CD14-positive monocyte (primary cell): ENCODE results near the gene ZXDC. TPM values are rescaled to one million over a fixed set of nuclear protein-coding genes. Genes with fewer than 3 reads are reported as not detected.

ENCODE experiments used
- DNase-seq, 3 donors: peaks; one replicate each; pipeline ENCODE4 v3.0.0-alpha.2; 2011 to 2022
- H2AFZ ChIP-seq: 2 replicates; pipeline ENCODE4 v1.6.0; 2012; ENCODE audit warnings: mild to moderate bottlenecking, low read depth, low read length, inconsistent platforms; ENCODE audit not compliant: insufficient read depth, poor library complexity, severe bottlenecking
- H3K27ac ChIP-seq, 2 donors: 1 replicate in 1 of 2; 2 replicates in 1 of 2; pipeline ENCODE4 v1.5.1; 2012 to 2013; ENCODE audit warnings: low read length in 2 of 2, control low read depth in 1 of 2, inconsistent platforms in 1 of 2, low read depth in 1 of 2, mild to moderate bottlenecking in 1 of 2
- H3K27me3 ChIP-seq, 2 donors: one replicate each; pipeline versions ENCODE4 v1.6.0 to v1.6.1; 2011 to 2013; ENCODE audit warnings: low read length in 2 of 2; ENCODE audit not compliant: control insufficient read depth in 2 of 2, insufficient read depth in 2 of 2
- H3K36me3 ChIP-seq, 2 donors: replicated peaks in 1 of 2; 1 replicate in 1 of 2; 2 replicates in 1 of 2; pipeline versions ENCODE4 v1.5.1 to v1.6.1; 2012 to 2013; ENCODE audit warnings: low read length in 2 of 2, control low read depth in 1 of 2, inconsistent platforms in 1 of 2, mild to moderate bottlenecking in 1 of 2; ENCODE audit not compliant: insufficient read depth in 2 of 2, control insufficient read depth in 1 of 2
- H3K4me1 ChIP-seq, 2 donors: 1 replicate in 1 of 2; 2 replicates in 1 of 2; pipeline versions ENCODE4 v1.5.1 to v1.6.1; 2012 to 2013; ENCODE audit warnings: low read length in 2 of 2, control low read depth in 1 of 2, inconsistent platforms in 1 of 2, mild to moderate bottlenecking in 1 of 2, moderate library complexity in 1 of 2; ENCODE audit not compliant: insufficient read depth in 2 of 2, control insufficient read depth in 1 of 2
- H3K4me2 ChIP-seq: replicated peaks from 2 replicates; pipeline ENCODE3; 2012; ENCODE audit warnings: low read length, moderate library complexity, mild to moderate bottlenecking; ENCODE audit not compliant: poor library complexity, severe bottlenecking; ENCODE audit errors: extremely low read depth
- H3K4me3 ChIP-seq, 3 experiments: fragments of 200-600 bp in 1 of 3; sonication (generic) in 1 of 3; replicated peaks in 1 of 3; 1 replicate in 2 of 3; 2 replicates in 1 of 3; pipeline ENCODE4 v1.5.1; 2011 to 2013; ENCODE audit warnings: low read length in 3 of 3, mild to moderate bottlenecking in 3 of 3, control low read depth in 2 of 3, low read depth in 2 of 3, inconsistent platforms in 1 of 3, moderate library complexity in 1 of 3
- H3K79me2 ChIP-seq: 2 replicates; pipeline ENCODE4 v1.6.0; 2012; ENCODE audit warnings: mild to moderate bottlenecking, control low read depth, inconsistent platforms, low read length, moderate library complexity; ENCODE audit not compliant: insufficient read depth
- H3K9ac ChIP-seq: 2 replicates; pipeline ENCODE4 v1.6.0; 2017; ENCODE audit warnings: low read length, mild to moderate bottlenecking; ENCODE audit not compliant: insufficient read depth, poor library complexity, severe bottlenecking
- H3K9me3 ChIP-seq, 2 donors: replicated peaks in 1 of 2; 1 replicate in 1 of 2; 2 replicates in 1 of 2; pipeline versions ENCODE4 v1.5.1 to v1.6.1; 2012 to 2013; ENCODE audit warnings: low read length in 2 of 2, control low read depth in 1 of 2; ENCODE audit not compliant: control insufficient read depth in 1 of 2, insufficient read depth in 1 of 2
- H4K20me1 ChIP-seq: 2 replicates; pipeline ENCODE4 v1.6.0; 2012; ENCODE audit warnings: mild to moderate bottlenecking, low read length, control low read depth, moderate library complexity; ENCODE audit not compliant: insufficient read depth
- H3K27ac Mint-ChIP-seq, 7 donors: one replicate each; pipeline ENCODE4 v1.8.0; 2020; ENCODE audit warnings: mild to moderate bottlenecking in 7 of 7, mixed read lengths in 7 of 7, moderate library complexity in 6 of 7, inconsistent platforms in 2 of 7
- H3K27me3 Mint-ChIP-seq, 3 donors: one replicate each; pipeline ENCODE4 v1.8.0; 2021 to 2022; ENCODE audit warnings: low read depth in 3 of 3, mild to moderate bottlenecking in 3 of 3, mixed read lengths in 3 of 3, moderate library complexity in 3 of 3, inconsistent platforms in 1 of 3
- H3K36me3 Mint-ChIP-seq, 2 donors: one replicate each; pipeline ENCODE4 v1.8.0; 2020; ENCODE audit warnings: mixed read lengths in 2 of 2, inconsistent platforms in 1 of 2, mild to moderate bottlenecking in 1 of 2
- H3K4me1 Mint-ChIP-seq: one replicate; pipeline ENCODE4 v1.8.0; 2020; ENCODE audit warnings: mild to moderate bottlenecking, mixed read lengths
- H3K4me3 Mint-ChIP-seq, 2 donors: one replicate each; pipeline ENCODE4 v1.8.0; 2020; ENCODE audit warnings: mild to moderate bottlenecking in 2 of 2, mixed read lengths in 2 of 2, moderate library complexity in 1 of 2
- H3K9me3 Mint-ChIP-seq, 7 donors: one replicate each; pipeline ENCODE4 v1.8.0; 2020 to 2022; ENCODE audit warnings: mixed read lengths in 7 of 7, mild to moderate bottlenecking in 6 of 7, moderate library complexity in 6 of 7, inconsistent platforms in 2 of 7
- CTCF ChIP-seq: fragments of 200-600 bp; IDR thresholded peaks from one replicate; pipeline ENCODE4 v1.8.0; 2022; ENCODE audit warnings: antibody characterized with exemption, mild to moderate bottlenecking
- WGBS: methylation state at CpG from one replicate; pipeline ENCODE4 v1.1.5; 2013; ENCODE audit warnings: missing lambda C conversion rate; ENCODE audit not compliant: insufficient coverage; 5-methylcytosine and 5-hydroxymethylcytosine counted together
- intact Hi-C, 2 donors: fragments of 100-400 bp; cut with micrococcal nuclease; formaldehyde crosslinking; loops; one replicate each; pipeline versions ENCODE4 v1.15.0 to v1.15.1; 2023
- polyA plus RNA-seq, 3 donors: library from polyadenylated mRNA; depleted of rRNA in 1 of 3; unstranded in 2 of 3; stranded (reverse) in 1 of 3; fragments of 300-500 nt in 2 of 3; fragments of >200 nt in 1 of 3; fragmentation: Illumina TruSeq in 2 of 3; gene quantifications; 1 replicate in 2 of 3; 2 replicates in 1 of 3; pipeline ENCODE4 v1.2.3, GENCODE V29; 2012 to 2021

The ZXDC gene
- polyA plus RNA-seq, 3 donors = 6.3 to 44.8 (median 9.7) TPM

DNA sequence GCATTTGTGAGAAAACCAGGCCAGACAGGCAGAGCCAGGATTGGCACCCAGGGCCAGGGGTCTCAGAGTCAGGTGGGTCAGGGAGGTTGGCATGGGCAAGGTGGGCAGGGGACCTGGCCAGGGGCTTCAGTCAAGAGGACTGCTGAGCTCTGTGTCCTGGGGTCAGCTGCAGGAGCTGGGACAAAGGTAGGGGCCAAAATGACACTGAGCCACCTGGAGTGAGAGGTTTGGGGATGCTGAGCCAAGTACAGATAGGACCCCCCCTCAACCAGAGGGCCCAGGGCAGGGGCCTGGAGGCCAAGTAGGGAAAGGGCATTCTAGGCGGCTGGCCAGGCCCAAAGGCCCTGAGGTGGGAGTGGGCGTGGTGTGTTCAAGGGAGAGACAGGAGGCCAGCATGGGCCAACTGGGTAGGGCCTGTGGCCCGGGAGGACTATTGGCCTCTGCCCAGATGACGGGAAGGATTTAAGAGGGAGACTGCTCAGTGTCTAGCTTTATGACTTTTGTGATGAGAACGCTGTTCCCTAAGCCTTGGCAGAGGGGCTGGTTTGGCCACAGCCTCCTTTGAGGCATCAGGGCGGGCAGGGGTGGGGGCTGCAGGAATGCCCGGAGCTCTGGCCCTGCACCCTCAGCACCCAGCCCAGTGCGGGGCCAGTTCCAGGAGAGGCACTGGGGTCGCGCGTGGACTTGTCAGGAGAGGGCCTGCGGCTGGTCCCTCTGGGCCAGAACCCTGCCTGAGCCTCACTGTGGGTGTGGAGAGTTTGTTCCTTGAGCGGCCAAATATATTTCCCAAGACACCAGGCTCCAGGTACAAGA lies 77.9 kb downstream of the ZXDC start:
- Histone ChIP-seq H3K4me2 (no peak overlapping the region), H3K4me1 (peaks cover 5 to 6% of the 10 kb centered on the region in 2 donors), H3K9ac (no peak overlapping the region), H3K79me2 (no peaks in the 10 kb centered on the region), H4K20me1 (no peaks in the 10 kb centered on the region), H2AFZ (no peak overlapping the region), H3K27ac (no peak overlapping the region), H3K27me3 (peaks cover 16 to 36% of the 10 kb centered on the region in 2 donors), H3K36me3 (no peaks in the 10 kb centered on the region), H3K4me3 (no peak overlapping the region), H3K9me3 (peaks cover 20 to 37% of the 10 kb centered on the region in 2 donors)
- no peak overlapping the region for H3K4me3 Mint-ChIP-seq
- H3K4me1 Mint-ChIP-seq = peaks cover 7% of the 10 kb centered on the region
- peaks cover 0 to 2% of the 10 kb centered on the region in 2 donors for H3K36me3 Mint-ChIP-seq
- no peak for TF ChIP-seq CTCF
- peaks cover 38 to 44% (median 39%) of the 10 kb centered on the region in 3 donors for H3K27me3 Mint-ChIP-seq
- H3K27ac Mint-ChIP-seq = peak overlapping the region in 2 of 7 donors; percentile 45 to 54
- H3K9me3 Mint-ChIP-seq = peaks cover 19 to 43% (median 31%) of the 10 kb centered on the region in 7 donors
- 93% methylated on average over 5 of the region's 13 CpGs for WGBS
- DNase-seq = no peak
- intact Hi-C loops = loop anchor here in 1 of 2 donors (10.0 kb wide), 1 partner anchor 473 kb away; no protein-coding TSS in a partner anchor

DNA sequence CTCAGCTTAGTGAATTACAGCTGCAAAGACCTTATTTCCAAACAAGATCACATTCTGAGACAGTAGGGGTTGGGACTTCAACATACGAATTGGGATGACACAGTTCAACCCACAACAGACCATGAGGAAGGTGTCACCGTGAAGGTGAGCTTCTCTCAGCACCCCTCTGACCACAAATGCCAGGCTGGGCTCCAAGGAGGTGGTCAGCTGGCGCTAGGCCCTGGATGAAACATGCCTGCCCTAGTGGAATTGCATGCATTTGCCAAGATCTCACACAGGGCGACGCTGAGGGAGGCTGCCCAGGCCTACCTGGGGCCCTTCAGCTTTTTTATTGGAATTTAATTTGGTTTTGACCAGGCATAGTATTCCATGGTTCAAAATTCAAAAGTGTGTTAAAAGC lies 79.2 kb downstream of the ZXDC start:
- Histone ChIP-seq H3K4me1 (peaks cover 5 to 6% of the 10 kb centered on the region in 2 donors), H2AFZ (no peak overlapping the region), H3K9ac (no peak overlapping the region), H3K9me3 (peaks cover 20 to 37% of the 10 kb centered on the region in 2 donors), H3K27ac (no peak overlapping the region), H3K36me3 (no peaks in the 10 kb centered on the region), H4K20me1 (no peaks in the 10 kb centered on the region), H3K4me2 (no peak overlapping the region), H3K79me2 (no peaks in the 10 kb centered on the region), H3K27me3 (peaks cover 16 to 47% of the 10 kb centered on the region in 2 donors), H3K4me3 (no peak overlapping the region)
- intact Hi-C loops = loop anchor here in 1 of 2 donors (10.0 kb wide), 1 partner anchor 472 kb away; no protein-coding TSS in a partner anchor
- H3K4me1 Mint-ChIP-seq = peaks cover 7% of the 10 kb centered on the region
- TF ChIP-seq CTCF = no peak
- peaks cover 0 to 2% of the 10 kb centered on the region in 2 donors for H3K36me3 Mint-ChIP-seq
- peaks cover 45 to 51% (median 47%) of the 10 kb centered on the region in 3 donors for H3K27me3 Mint-ChIP-seq
- no peak overlapping the region for H3K27ac Mint-ChIP-seq
- 100% methylated on average over 2 of the region's 5 CpGs for WGBS
- DNase-seq = no peak
- H3K4me3 Mint-ChIP-seq = no peak overlapping the region
- H3K9me3 Mint-ChIP-seq = peaks cover 19 to 43% (median 31%) of the 10 kb centered on the region in 7 donors
